ENCODE results near the gene ERFL.

DNA sequence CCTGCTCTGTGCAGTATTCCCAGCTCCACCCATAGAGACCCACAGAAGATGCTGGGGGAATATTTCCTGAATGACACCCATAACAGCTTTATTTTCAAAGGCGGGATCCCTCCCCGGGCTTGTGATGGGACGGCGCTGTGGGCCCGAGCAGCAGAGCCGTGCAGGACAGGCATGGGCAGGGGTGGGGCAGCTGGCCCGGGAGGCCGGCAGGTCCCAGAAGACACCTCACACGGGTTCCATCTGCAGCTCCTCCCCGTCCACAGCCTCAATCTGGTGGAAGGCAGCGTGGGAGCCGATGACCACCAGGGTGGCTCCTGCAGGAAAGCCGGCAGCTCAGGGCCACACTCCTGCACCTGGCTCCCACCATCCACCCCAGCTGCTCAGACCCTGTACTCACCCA lies 28.4 kb upstream of the ERFL start:
- TF ChIP-seq JUND (IDR thresholded peaks at IDR 0.05) = no peak
- TF ChIP-seq POLR2AphosphoS5 (IDR thresholded peaks at IDR 0.05; ENCODE audit: low read depth, low read length) = no peak
- no peak for TF ChIP-seq EZH2 (IDR thresholded peaks at IDR 0.05)
- no peak for TF ChIP-seq SIN3A (IDR thresholded peaks at IDR 0.05; ENCODE audit: low read depth)
- TF ChIP-seq, protein P1, sequence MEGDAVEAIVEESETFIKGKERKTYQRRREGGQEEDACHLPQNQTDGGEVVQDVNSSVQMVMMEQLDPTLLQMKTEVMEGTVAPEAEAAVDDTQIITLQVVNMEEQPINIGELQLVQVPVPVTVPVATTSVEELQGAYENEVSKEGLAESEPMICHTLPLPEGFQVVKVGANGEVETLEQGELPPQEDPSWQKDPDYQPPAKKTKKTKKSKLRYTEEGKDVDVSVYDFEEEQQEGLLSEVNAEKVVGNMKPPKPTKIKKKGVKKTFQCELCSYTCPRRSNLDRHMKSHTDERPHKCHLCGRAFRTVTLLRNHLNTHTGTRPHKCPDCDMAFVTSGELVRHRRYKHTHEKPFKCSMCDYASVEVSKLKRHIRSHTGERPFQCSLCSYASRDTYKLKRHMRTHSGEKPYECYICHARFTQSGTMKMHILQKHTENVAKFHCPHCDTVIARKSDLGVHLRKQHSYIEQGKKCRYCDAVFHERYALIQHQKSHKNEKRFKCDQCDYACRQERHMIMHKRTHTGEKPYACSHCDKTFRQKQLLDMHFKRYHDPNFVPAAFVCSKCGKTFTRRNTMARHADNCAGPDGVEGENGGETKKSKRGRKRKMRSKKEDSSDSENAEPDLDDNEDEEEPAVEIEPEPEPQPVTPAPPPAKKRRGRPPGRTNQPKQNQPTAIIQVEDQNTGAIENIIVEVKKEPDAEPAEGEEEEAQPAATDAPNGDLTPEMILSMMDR (IDR thresholded peaks at IDR 0.05 in 2 of 3, conservative IDR thresholded peaks at IDR 0.05 in 1 of 3; ENCODE audit: borderline replicate concordance in 1 of 3, insufficient read depth in 1 of 3, low read depth in 2 of 3, low read length in 2 of 3) = no peak
- TF ChIP-seq CEBPB (IDR thresholded peaks at IDR 0.05; ENCODE audit: low read depth) = no peak
- TF ChIP-seq ZNF274 (IDR thresholded peaks at IDR 0.05; ENCODE audit: low read depth, low read length) = no peak
- no peak for TF ChIP-seq EZH2phosphoT487 (IDR thresholded peaks at IDR 0.05; ENCODE audit: borderline replicate concordance)

Measured in HCT116 (cell line).